WTC11 (cell line): ENCODE data around the gene ABCA1. TPM values are rescaled to one million over a fixed set of nuclear protein-coding genes. Genes with fewer than 3 reads are reported as not detected.

ENCODE experiments used
- ATAC-seq: fragments of 200-7000 bp; cut with Tn5 transposase; 2 replicates; pipeline ENCODE4 v1.10.0; 2021; ENCODE audit warnings: mild to moderate bottlenecking, moderate library complexity
- CTCF ChIA-PET: fragments of 300-600 bp; sonication (Branson Sonifier 250); formaldehyde crosslinking; loops from one replicate; lab custom pipeline; 2021; ENCODE audit warnings: antibody characterized with exemption; lab: Charles Lee
- POLR2A ChIA-PET: fragments of 350-600 bp; sonication (Branson Sonifier 250); formaldehyde crosslinking; loops from one replicate; lab custom pipeline; 2021; ENCODE audit warnings: antibody characterized with exemption; lab: Charles Lee
- DNase-seq: peaks from one replicate; pipeline ENCODE4 v3.0.0; 2021; ENCODE audit warnings: low spot score
- H3K27ac Mint-ChIP-seq: 2 replicates; pipeline ENCODE4 v1.8.0; 2021; ENCODE audit warnings: mixed read lengths
- H3K27me3 Mint-ChIP-seq: 2 replicates; pipeline ENCODE4 v1.8.0; 2021; ENCODE audit warnings: low read depth, mild to moderate bottlenecking, moderate library complexity, mixed read lengths
- H3K36me3 Mint-ChIP-seq: 2 replicates; pipeline ENCODE4 v1.8.0; 2021; ENCODE audit warnings: mixed read lengths
- H3K4me1 Mint-ChIP-seq: 2 replicates; pipeline ENCODE4 v1.8.0; 2022; ENCODE audit warnings: mixed read lengths
- H3K4me3 Mint-ChIP-seq: 2 replicates; pipeline ENCODE4 v1.8.0; 2021; ENCODE audit warnings: mild to moderate bottlenecking, moderate library complexity, mixed read lengths
- H3K9me3 Mint-ChIP-seq: 2 replicates; pipeline ENCODE4 v1.8.0; 2021; ENCODE audit warnings: mixed read lengths
- CREM ChIP-seq: sonication (generic); formaldehyde crosslinking; IDR thresholded peaks from 2 replicates; pipeline ENCODE4 v1.8.1; 2022; ENCODE audit warnings: mild to moderate bottlenecking, missing genetic modification reagents, moderate library complexity
- EMX1 ChIP-seq: fragments of 250-450 bp; sonication (Bioruptor Pico); IDR thresholded peaks from 2 replicates; pipeline ENCODE4 v1.8.0; 2021; ENCODE audit warnings: mild to moderate bottlenecking
- ETV6 ChIP-seq: sonication (generic); formaldehyde crosslinking; IDR thresholded peaks from 2 replicates; pipeline ENCODE4 v1.8.1; 2022; ENCODE audit warnings: mild to moderate bottlenecking, missing genetic modification reagents
- FOXJ3 ChIP-seq: sonication (generic); formaldehyde crosslinking; IDR thresholded peaks from 2 replicates; pipeline ENCODE4 v1.9.0; 2021; ENCODE audit warnings: missing genetic modification reagents, mild to moderate bottlenecking, borderline replicate concordance
- FOXP1 ChIP-seq: sonication (generic); formaldehyde crosslinking; IDR thresholded peaks from 2 replicates; pipeline ENCODE4 v1.8.0; 2022; ENCODE audit warnings: missing genetic modification reagents, mild to moderate bottlenecking, moderate library complexity, borderline replicate concordance
- GRHL2 ChIP-seq: fragments of 250-450 bp; sonication (Bioruptor Pico); IDR thresholded peaks from 2 replicates; pipeline ENCODE4 v1.8.0; 2022; ENCODE audit warnings: mild to moderate bottlenecking, moderate library complexity; ENCODE audit not compliant: insufficient replicate concordance, severe bottlenecking
- MXD4 ChIP-seq: fragments of 250-450 bp; sonication (Bioruptor Pico); IDR thresholded peaks from 2 replicates; pipeline ENCODE4 v1.8.0; 2021; ENCODE audit warnings: mild to moderate bottlenecking, moderate library complexity, borderline replicate concordance
- MYBL2 ChIP-seq: sonication (generic); formaldehyde crosslinking; IDR thresholded peaks from 2 replicates; pipeline ENCODE4 v1.8.1; 2023; ENCODE audit warnings: mild to moderate bottlenecking, moderate library complexity, missing genetic modification reagents
- NFATC4 ChIP-seq: fragments of 250-450 bp; sonication (Bioruptor Pico); IDR thresholded peaks from 2 replicates; pipeline ENCODE4 v1.9.0; 2021; ENCODE audit warnings: mild to moderate bottlenecking
- NFE2L1 ChIP-seq: sonication (generic); formaldehyde crosslinking; IDR thresholded peaks from 2 replicates; pipeline ENCODE4 v1.8.1; 2023; ENCODE audit warnings: missing genetic modification reagents
- NFYB ChIP-seq: sonication (generic); formaldehyde crosslinking; conservative IDR thresholded peaks from 2 replicates; pipeline ENCODE4 v1.8.0; 2022; ENCODE audit warnings: low read depth, missing genetic modification reagents
- SP1 ChIP-seq: sonication (generic); formaldehyde crosslinking; conservative IDR thresholded peaks from 2 replicates; pipeline ENCODE4 v1.8.1; 2022; ENCODE audit warnings: missing genetic modification reagents
- ZNF121 ChIP-seq: sonication (generic); formaldehyde crosslinking; IDR thresholded peaks from 2 replicates; pipeline ENCODE4 v1.8.0; 2023; ENCODE audit warnings: missing genetic modification reagents
- ZNF232 ChIP-seq: sonication (generic); formaldehyde crosslinking; IDR thresholded peaks from 2 replicates; pipeline ENCODE4 v1.8.0; 2022; ENCODE audit warnings: mild to moderate bottlenecking, missing genetic modification reagents
- ZNF396 ChIP-seq: fragments of 250-450 bp; sonication (Bioruptor Pico); IDR thresholded peaks from 2 replicates; pipeline ENCODE4 v1.8.0; 2021; ENCODE audit warnings: mild to moderate bottlenecking, moderate library complexity, borderline replicate concordance
- ZNF671 ChIP-seq: fragments of 250-450 bp; sonication (Bioruptor Pico); IDR thresholded peaks from 2 replicates; pipeline ENCODE4 v1.8.0; 2021; ENCODE audit warnings: mild to moderate bottlenecking
- total RNA-seq: library from RNA; stranded (reverse); gene quantifications from 3 replicates; pipeline ENCODE4 v1.2.3, GENCODE V29; 2021
- TF ChIP-seq, protein P1 (sequence below): sonication (generic); formaldehyde crosslinking; IDR thresholded peaks from 2 replicates; pipeline ENCODE4 v1.8.1; 2023; ENCODE audit warnings: mild to moderate bottlenecking, missing genetic modification reagents, moderate library complexity
- TF ChIP-seq, protein P2 (sequence below): fragments of 250-450 bp; sonication (Bioruptor Pico); IDR thresholded peaks from 2 replicates; pipeline ENCODE4 v1.9.0; 2021; ENCODE audit warnings: moderate library complexity, mild to moderate bottlenecking, inconsistent platforms, borderline replicate concordance
- TF ChIP-seq, protein P3 (sequence below): sonication (generic); formaldehyde crosslinking; IDR thresholded peaks from 2 replicates; pipeline ENCODE4 v1.8.0; 2022; ENCODE audit warnings: mild to moderate bottlenecking, missing genetic modification reagents
- TF ChIP-seq, protein P4 (sequence below): sonication (generic); formaldehyde crosslinking; IDR thresholded peaks from 2 replicates; pipeline ENCODE4 v1.8.1; 2023; ENCODE audit warnings: mild to moderate bottlenecking, missing genetic modification reagents
- TF ChIP-seq, protein P5 (sequence below): fragments of 250-450 bp; sonication (Bioruptor Pico); conservative IDR thresholded peaks from 2 replicates; pipeline ENCODE4 v1.9.0; 2021; ENCODE audit warnings: mild to moderate bottlenecking
- TF ChIP-seq, protein P6 (sequence below): fragments of 250-450 bp; sonication (Bioruptor Pico); IDR thresholded peaks from 2 replicates; pipeline ENCODE4 v1.9.0; 2021; ENCODE audit warnings: mild to moderate bottlenecking
- TF ChIP-seq, protein P7 (sequence below): sonication (generic); formaldehyde crosslinking; IDR thresholded peaks from 2 replicates; pipeline ENCODE4 v1.8.1; 2022; ENCODE audit warnings: missing genetic modification reagents, borderline replicate concordance
- TF ChIP-seq, protein P8 (sequence below): sonication (generic); formaldehyde crosslinking; IDR thresholded peaks from 2 replicates; pipeline ENCODE4 v1.8.0; 2022; ENCODE audit warnings: mild to moderate bottlenecking, missing genetic modification reagents

Gene ABCA1
- total RNA-seq, 1 experiment from 2014 or later: 7.8 TPM

DNA sequence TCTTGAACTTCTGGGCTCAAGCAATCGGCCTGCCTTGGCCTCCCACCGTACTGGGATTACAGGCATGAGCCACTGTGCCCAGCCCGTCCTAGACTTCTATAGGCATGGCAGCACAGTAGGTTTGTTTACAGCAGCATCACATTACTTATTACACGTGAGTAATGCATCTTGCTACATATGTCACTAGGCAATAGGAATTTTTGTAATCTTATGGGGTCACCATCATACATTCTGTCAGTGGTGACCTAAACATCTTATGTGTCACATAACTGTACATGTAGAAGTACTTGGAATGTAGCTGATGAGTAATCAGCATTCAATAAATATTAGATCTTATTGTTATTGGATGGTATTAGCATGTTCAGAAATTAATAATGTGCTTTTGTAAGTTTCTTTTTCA is 22.9 kb upstream of the ABCA1 start:
- no peaks in the 10 kb centered on the region for H3K36me3 Mint-ChIP-seq
- H3K4me1 Mint-ChIP-seq: no peaks in the 10 kb centered on the region
- no peak overlapping the region for H3K4me3 Mint-ChIP-seq
- ATAC-seq (no peak), DNase-seq (no peak)
- no peak overlapping the region for H3K27ac Mint-ChIP-seq
- no peaks in the 10 kb centered on the region for H3K27me3 Mint-ChIP-seq
- TF ChIP-seq, protein P1, sequence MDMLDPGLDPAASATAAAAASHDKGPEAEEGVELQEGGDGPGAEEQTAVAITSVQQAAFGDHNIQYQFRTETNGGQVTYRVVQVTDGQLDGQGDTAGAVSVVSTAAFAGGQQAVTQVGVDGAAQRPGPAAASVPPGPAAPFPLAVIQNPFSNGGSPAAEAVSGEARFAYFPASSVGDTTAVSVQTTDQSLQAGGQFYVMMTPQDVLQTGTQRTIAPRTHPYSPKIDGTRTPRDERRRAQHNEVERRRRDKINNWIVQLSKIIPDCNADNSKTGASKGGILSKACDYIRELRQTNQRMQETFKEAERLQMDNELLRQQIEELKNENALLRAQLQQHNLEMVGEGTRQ (CRISPR knock-in tag): no peak
- TF ChIP-seq, protein P2, sequence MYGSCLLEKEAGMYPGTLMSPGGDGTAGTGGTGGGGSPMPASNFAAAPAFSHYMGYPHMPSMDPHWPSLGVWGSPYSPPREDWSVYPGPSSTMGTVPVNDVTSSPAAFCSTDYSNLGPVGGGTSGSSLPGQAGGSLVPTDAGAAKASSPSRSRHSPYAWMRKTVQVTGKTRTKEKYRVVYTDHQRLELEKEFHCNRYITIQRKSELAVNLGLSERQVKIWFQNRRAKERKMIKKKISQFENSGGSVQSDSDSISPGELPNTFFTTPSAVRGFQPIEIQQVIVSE: no peak
- TF ChIP-seq NFATC4 (CRISPR knock-in tag) (no peak), EMX1 (CRISPR knock-in tag) (no peak)
- TF ChIP-seq, protein P3, sequence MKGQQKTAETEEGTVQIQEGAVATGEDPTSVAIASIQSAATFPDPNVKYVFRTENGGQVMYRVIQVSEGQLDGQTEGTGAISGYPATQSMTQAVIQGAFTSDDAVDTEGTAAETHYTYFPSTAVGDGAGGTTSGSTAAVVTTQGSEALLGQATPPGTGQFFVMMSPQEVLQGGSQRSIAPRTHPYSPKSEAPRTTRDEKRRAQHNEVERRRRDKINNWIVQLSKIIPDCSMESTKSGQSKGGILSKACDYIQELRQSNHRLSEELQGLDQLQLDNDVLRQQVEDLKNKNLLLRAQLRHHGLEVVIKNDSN (CRISPR knock-in tag): no peak
- H3K9me3 Mint-ChIP-seq: no peaks in the 10 kb centered on the region
- CTCF ChIA-PET: no interaction called here
- POLR2A ChIA-PET: interaction anchor here (0.7 kb wide), 1 partner anchor 10 kb away, joined by 3 read pairs; no protein-coding TSS in a partner anchor

DNA sequence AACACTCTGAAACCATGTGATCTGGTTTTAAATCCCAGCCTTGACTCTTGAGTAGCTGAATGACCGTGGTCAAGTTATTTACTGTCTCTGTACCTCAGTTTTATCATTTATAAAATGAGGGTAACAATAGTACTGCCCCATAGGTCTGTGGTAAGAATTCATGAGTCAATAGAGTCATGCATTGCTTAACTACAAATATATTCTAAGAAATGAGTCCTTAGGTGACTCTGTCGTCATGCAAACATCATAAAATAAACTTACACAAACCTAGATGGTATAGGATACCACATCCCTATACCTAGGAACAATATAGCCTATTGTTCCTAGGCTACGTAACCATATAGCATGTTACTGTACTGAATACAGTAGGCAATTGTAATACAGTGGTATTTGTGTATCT is 20.3 kb upstream of the ABCA1 start:
- H3K4me3 Mint-ChIP-seq: no peak overlapping the region
- POLR2A ChIA-PET: no interaction called here
- H3K27me3 Mint-ChIP-seq: no peaks in the 10 kb centered on the region

DNA sequence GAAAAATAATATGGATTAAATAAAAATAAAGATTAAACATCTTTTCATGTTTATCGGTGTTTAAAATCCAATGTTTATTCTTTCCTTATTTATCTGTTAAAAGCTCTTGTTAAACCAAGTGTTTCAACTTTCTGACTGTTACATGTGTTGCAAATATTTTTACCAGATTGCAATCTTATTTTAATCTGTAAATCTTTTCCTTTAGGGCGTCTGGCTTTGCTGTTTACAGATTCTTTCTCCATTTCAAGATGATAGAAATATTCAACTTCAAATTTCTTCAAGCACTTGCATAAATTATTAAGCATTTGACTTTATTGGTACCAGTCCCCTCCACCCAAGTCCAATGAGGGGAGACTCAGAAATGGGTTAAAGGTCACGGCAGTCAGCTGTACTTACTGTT is 16.9 kb upstream of the ABCA1 start:
- ChIA-PET POLR2A (no interaction called here), CTCF (no interaction called here)
- Mint-ChIP-seq H3K4me1 (peaks cover 10% of the 10 kb centered on the region), H3K27ac (no peak overlapping the region), H3K4me3 (no peak overlapping the region), H3K36me3 (no peaks in the 10 kb centered on the region), H3K27me3 (no peaks in the 10 kb centered on the region), H3K9me3 (no peaks in the 10 kb centered on the region)
- TF ChIP-seq NFYB (CRISPR knock-in tag) (no peak), FOXP1 (CRISPR knock-in tag) (no peak), NFATC4 (CRISPR knock-in tag) (no peak), GRHL2 (CRISPR knock-in tag) (no peak), ZNF121 (CRISPR knock-in tag) (no peak)
- TF ChIP-seq, protein P4, sequence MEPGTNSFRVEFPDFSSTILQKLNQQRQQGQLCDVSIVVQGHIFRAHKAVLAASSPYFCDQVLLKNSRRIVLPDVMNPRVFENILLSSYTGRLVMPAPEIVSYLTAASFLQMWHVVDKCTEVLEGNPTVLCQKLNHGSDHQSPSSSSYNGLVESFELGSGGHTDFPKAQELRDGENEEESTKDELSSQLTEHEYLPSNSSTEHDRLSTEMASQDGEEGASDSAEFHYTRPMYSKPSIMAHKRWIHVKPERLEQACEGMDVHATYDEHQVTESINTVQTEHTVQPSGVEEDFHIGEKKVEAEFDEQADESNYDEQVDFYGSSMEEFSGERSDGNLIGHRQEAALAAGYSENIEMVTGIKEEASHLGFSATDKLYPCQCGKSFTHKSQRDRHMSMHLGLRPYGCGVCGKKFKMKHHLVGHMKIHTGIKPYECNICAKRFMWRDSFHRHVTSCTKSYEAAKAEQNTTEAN (CRISPR knock-in tag): no peak
- TF ChIP-seq, protein P5, sequence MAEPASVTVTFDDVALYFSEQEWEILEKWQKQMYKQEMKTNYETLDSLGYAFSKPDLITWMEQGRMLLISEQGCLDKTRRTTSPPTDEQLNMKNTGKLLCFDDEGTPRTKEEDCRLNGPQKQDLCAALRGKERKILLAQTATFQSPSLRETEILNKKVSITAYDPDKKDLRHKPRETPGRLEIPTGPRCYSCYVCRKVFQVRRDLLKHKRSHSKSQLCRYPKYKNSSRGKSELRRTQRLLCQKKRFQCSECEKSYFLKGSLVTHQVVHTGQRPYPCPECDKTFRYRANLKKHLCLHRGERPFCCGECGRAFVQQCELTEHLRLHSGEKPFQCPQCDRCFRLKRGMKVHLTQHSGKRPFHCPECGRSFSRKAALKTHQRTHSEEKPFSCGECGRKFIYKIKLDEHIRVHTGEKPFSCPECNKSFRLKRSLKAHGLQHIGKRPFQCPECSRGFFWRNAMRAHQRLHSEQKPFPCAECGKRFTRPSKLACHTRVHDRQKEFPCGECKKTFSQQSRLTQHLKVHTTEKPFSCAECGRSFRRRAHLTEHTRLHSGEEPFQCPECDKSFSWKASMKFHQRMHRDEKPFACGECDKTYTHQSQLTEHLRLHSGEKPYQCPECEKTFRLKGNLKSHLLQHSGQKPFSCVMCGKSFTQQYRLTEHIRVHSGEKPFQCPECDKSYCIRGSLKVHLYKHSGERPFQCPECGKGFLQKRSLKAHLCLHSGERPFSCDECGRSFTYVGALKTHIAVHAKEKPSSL (CRISPR knock-in tag): no peak
- ATAC-seq: no peak
- no peak for DNase-seq

More for the DNA sequence above, 20.3 kb upstream of the ABCA1 start:
- no peak for TF ChIP-seq ZNF121 (CRISPR knock-in tag)
- TF ChIP-seq ZNF396 (CRISPR knock-in tag): no peak
- TF ChIP-seq ZNF671: no peak
- no peak for TF ChIP-seq FOXJ3 (CRISPR knock-in tag)
- TF ChIP-seq MXD4 (CRISPR knock-in tag): no peak
- no peak for TF ChIP-seq NFATC4 (CRISPR knock-in tag)
- no peak for TF ChIP-seq MYBL2 (CRISPR knock-in tag)
- TF ChIP-seq, protein P6, sequence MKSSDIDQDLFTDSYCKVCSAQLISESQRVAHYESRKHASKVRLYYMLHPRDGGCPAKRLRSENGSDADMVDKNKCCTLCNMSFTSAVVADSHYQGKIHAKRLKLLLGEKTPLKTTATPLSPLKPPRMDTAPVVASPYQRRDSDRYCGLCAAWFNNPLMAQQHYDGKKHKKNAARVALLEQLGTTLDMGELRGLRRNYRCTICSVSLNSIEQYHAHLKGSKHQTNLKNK (CRISPR knock-in tag): no peak
- TF ChIP-seq, protein P7, sequence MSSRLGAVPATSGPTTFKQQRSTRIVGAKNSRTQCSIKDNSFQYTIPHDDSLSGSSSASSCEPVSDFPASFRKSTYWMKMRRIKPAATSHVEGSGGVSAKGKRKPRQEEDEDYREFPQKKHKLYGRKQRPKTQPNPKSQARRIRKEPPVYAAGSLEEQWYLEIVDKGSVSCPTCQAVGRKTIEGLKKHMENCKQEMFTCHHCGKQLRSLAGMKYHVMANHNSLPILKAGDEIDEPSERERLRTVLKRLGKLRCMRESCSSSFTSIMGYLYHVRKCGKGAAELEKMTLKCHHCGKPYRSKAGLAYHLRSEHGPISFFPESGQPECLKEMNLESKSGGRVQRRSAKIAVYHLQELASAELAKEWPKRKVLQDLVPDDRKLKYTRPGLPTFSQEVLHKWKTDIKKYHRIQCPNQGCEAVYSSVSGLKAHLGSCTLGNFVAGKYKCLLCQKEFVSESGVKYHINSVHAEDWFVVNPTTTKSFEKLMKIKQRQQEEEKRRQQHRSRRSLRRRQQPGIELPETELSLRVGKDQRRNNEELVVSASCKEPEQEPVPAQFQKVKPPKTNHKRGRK (CRISPR knock-in tag): no peak
- TF ChIP-seq ETV6 (CRISPR knock-in tag): no peak
- no peak for TF ChIP-seq CREM (CRISPR knock-in tag)
- no peak for TF ChIP-seq SP1 (CRISPR knock-in tag)
- TF ChIP-seq, protein P8, sequence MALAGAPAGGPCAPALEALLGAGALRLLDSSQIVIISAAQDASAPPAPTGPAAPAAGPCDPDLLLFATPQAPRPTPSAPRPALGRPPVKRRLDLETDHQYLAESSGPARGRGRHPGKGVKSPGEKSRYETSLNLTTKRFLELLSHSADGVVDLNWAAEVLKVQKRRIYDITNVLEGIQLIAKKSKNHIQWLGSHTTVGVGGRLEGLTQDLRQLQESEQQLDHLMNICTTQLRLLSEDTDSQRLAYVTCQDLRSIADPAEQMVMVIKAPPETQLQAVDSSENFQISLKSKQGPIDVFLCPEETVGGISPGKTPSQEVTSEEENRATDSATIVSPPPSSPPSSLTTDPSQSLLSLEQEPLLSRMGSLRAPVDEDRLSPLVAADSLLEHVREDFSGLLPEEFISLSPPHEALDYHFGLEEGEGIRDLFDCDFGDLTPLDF: no peak
- TF ChIP-seq, protein P2: no peak
- TF ChIP-seq ZNF232 (CRISPR knock-in tag): no peak
- no peak for TF ChIP-seq NFE2L1
- no peak for DNase-seq
- CTCF ChIA-PET: interaction anchor here (1.2 to 1.5 kb wide), 2 partner anchors 22 to 85 kb away, joined by 3 to 6 read pairs; no protein-coding TSS in a partner anchor
- ATAC-seq: no peak
- no peaks in the 10 kb centered on the region for H3K36me3 Mint-ChIP-seq
- peaks cover 3% of the 10 kb centered on the region; the same call in 1 of the 2 replicates for H3K4me1 Mint-ChIP-seq
- H3K9me3 Mint-ChIP-seq: no peaks in the 10 kb centered on the region
- H3K27ac Mint-ChIP-seq: no peak overlapping the region
